Limb (tissue), 2 donors: ENCODE measurements around the gene VMP1.

Source experiments
- DNase-seq, 2 donors: peaks; one replicate each; pipeline ENCODE4 v3.0.0-alpha.2; 2016; ENCODE audit errors: extremely low spot score in 2 of 2

VMP1 gene

DNA sequence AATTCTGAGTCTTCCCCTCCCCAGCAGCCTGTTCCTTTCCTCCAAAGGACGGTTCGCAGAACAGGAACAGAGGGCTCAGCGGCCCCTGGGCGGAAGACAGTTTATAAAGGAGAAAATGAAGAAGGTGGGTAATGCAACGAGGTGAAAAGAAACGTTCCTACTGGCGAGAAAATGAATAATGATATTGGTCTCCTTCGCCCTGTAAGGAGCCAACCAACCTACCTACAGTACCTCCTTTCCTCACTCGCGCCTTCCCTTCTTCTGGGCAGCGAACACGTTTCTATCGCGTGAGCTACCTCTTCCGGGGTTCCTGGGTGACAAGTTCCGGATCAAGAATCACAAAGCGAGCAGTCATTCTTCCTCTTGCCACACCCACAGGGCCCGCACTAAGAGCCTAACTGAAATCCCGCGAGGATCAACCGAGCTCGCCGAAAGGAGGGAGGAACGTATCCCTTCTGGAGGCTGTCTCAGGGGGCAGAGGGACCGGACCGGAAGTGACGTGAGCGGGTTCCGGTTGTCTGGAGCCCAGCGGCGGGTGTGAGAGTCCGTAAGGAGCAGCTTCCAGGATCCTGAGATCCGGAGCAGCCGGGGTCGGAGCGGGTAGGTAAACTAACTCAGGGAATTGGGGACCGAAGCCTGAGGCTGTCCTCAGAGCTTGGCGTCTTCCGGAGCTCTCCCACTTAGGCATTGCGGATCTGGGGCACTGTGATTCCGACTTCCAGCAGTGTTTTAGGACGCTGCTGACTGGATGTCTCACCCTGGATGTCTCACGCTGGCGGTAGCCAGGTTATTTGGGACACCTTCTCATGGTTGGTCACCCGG, at the start of gene VMP1, which contains the start of gene PTRH2:
Gene VMP1, plus strand, starts transcription at position 506 of the 822 bp plus-strand sequence. CDS start 23,793 bp downstream, outside the sequence.
Gene PTRH2, minus strand, starts transcription at position 282 of the 822 bp plus-strand sequence. CDS start 9,452 bp downstream, outside the sequence.
- DNase-seq, result peak; percentile 96 to 99

DNA sequence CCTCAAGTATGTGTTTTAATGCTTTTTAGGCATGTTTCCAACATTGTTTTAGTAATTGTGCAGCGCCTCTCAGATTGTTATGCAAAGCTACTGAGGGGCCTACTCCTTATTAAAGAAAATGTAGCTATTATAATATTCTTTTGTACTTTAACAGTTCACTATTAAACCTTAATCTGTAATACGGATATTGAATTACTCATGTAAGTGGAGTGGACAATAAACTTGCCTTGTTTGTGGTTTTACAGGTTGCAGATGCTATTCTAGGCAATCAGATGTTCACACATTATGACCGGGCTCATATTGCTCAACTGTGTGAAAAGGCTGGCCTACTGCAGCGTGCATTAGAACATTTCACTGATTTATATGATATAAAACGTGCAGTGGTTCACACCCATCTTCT, 41.2 kb upstream of the VMP1 start:
- DNase-seq, result no peak

DNA sequence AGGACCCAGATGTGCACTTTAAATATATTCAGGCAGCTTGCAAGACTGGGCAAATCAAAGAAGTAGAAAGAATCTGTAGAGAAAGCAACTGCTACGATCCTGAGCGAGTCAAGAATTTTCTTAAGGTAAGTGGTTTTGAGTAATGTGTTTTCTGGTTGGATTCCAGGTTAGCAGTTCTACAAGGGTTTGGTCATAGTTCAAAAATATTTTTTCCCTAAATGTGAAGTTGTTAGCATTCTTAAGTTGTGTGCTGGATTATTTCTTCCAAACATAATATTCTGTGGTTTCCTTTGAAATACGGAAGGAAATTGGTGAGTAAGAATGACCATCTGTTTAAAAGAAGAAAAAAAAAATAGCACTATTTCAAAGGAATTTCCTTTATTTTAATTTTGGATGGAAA, 38.6 kb upstream of the VMP1 start:
- no peak for DNase-seq

DNA sequence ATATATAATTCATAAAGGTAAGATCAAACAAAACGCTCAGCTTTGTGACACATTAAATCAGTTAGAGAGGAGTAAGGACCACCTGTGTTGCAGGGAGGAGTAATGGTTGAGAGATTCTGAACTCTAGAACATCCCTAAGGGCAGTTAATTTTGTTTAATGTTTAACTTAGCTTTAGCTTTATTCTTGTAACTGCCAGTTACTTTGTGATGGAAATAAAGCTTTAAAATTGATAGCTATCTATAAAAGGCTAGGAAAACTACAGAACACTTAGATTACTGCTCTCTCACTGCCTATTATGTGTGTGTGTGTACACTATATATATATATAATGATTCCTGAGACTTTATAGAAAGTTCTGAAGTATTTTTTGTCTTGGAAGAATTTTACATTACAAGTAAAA, 38.0 kb upstream of the VMP1 start:
- DNase-seq, result no peak

DNA sequence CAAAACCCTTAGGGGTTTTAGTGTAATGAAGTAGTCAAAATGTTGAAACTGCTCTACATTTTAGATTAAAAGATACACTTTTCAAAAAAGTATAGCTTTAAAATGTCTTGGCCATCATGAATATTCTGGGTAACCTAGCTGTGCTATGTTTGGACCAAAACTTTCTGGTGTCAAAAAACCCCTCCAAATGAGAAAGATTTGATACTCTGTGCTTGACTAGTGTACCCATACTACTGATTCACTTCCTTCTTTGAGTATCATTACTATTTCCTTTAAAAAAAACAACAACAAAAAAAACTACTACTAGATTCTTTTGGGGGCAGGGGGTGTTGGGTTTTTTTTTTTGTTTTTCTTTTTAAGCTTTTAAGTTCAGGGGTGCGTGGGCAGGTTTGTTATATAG, 37.5 kb upstream of the VMP1 start:
- no peak for DNase-seq

DNA sequence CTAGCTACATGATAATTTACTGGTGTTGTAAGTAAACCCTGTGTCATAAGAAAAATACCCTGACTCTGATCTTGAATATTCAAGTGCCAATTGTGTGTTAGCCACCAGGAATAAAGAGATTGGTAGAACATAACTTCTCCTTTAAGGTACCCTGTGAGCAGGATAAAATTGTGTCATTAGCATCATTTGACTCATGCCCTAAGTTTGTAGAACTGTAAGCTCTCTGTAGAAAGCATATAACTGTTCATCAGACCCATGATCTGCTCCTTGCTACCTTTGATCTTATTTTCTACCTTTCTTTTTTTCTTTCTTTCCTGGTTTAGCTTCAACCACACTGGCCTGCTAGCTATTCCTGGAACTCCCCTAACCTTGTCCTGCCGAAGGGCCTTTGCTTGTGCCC, 36.1 kb upstream of the VMP1 start:
- no peak for DNase-seq

DNA sequence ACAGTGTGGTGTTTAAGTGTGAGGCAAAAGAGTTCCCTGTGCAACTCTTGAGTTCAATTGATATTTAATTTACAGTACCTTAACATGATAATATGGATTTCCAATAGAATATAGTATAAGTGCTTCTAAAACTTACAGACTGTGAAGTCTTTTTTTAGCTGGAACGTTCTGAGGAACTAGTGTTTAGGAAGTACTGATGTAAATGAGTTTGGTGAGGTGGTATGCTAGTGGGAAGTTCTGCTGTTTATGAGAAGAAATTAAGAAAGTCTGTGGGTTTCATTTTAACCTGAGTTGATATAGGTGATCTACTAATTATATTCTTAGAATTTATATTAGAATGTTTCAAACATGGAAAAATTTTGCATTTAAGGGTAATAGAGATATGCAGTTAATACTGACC, 32.2 kb upstream of the VMP1 start:
- DNase-seq, result no peak

DNA sequence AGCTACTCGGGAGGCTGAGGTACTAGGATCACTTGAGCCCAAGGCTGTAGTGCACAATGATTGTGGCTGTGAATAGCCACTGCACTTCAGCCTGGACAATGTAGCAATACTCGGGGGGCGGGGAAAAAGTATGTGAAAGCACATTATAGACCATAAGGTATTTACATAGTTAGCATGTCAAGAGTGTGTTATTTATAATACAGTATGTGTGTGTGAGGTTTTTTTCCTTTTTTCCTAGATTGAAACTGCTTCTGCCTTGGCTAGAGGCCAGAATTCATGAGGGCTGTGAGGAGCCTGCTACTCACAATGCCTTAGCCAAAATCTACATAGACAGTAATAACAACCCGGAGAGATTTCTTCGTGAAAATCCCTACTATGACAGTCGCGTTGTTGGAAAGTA, 30.7 kb upstream of the VMP1 start:
- no peak for DNase-seq

DNA sequence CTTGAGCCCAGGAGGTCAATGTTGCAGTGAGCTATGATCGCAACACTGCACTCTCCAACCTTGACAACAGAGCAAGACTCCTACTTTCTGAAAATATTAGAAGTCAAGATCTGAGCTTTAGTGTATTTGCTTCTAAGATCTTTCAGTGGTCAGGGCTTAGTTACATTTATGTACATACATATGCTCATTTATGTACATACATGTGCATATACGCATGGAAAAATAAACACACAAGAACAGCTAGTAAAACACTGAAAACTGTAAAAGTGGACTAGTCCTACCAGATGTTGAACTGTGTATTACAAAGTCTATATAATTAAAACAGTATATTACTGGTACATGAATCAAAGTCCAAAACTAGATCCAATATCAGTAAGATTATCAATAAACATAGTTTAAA, 28.5 kb upstream of the VMP1 start:
- DNase-seq, result no peak

DNA sequence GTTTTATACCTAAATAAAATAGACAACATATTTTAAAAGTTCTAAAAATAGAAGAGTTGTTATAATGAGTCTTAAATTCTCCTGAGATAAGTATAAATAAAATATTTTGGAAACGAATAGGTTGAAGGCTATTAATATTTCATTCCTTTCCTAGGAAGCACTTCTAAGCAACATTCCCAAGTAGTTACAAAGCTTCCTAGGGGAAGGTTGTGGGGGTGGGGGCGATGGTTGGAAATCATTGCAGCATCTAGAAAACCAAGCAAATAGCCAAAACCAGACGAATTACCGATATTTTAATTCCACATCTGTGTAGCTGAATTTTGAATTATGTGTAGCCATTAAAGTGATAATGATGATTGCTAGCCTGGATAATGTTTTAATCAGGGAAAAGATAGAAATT, 27.1 kb upstream of the VMP1 start:
- no peak for DNase-seq

DNA sequence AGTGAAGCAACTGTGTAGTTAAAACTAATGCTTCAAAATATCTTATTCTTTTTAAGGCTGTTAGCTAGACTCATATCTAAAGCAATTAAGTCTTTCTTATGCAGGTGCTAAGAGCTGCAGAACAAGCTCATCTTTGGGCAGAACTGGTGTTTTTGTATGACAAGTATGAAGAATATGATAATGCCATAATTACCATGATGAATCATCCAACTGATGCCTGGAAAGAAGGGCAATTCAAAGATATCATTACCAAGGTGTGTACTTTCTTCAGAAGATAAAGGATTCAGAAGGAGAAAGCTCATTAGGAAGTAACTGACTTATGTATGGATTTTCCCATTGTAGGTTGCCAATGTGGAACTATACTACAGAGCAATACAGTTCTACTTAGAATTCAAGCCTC, 24.2 kb upstream of the VMP1 start:
- DNase-seq, result no peak

DNA sequence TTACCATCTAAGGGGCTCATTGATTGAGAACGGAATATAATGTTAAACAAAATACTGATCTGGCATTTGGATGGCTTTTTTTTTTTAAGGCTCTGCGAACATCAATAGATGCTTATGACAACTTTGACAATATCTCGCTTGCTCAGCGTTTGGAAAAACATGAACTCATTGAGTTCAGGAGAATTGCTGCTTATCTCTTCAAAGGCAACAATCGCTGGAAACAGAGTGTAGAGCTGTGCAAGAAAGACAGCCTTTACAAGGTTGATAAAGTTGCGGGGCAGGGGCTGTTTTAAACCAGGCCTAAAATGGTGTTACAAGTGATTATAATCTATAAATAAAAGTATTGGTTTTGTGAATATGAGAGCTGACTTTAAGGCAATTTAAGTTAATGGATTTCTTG, 22.5 kb upstream of the VMP1 start:
- DNase-seq, result no peak

DNA sequence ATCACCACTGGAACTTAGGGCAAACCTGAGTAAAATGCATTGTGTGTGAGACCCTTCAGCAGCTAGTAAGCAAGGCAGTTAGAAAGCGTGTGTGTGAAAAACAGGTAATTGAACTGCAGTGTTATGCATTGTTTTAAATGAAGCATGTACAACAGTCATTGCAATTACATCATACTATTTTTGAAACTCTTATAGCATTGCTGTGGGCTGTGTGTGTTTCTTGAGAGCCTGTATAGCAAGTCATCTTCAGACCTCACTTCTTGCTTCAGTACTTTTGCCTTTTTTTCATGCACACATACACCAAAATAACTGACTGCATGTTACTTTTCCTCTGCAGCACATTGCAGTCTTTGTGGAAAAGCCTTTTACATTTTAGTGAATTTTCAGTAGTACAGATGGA, 19.4 kb upstream of the VMP1 start:
- DNase-seq, result no peak

DNA sequence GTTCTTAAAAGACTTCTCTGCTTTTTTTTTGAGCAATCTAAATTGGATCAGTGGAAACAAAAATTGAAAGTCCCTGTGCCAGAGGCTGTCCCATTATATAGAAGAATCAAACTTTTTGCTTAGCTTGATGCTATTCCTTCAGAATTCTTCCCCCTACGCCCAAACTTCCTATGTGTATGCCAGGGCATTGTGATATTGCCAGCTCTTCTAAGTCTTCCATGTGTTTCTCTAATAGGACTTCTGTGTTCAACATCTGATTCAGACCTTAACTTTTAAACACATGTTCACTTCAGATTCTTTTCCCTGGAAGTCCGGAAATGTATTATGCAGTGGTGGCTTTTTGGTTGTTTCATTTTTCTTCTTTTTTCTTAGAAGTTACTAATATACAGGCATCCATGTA, 19.0 kb upstream of the VMP1 start:
- no peak for DNase-seq

DNA sequence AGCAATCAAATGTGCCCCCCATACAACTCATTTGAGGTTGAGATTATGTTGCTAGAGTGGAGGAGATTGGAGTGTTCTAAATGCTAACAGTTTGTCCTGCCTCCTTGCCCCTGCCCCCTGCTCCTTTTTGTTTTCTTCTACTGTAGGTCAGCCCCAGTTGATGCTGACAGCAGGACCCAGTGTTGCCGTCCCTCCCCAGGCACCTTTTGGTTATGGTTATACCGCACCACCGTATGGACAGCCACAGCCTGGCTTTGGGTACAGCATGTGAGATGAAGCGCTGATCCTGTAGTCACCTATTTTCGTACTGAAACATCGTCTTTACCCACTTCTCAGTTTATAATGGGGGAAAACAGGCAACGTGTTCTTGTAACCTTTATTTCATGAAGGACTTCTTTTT, 13.9 kb upstream of the VMP1 start:
- no peak for DNase-seq

DNA sequence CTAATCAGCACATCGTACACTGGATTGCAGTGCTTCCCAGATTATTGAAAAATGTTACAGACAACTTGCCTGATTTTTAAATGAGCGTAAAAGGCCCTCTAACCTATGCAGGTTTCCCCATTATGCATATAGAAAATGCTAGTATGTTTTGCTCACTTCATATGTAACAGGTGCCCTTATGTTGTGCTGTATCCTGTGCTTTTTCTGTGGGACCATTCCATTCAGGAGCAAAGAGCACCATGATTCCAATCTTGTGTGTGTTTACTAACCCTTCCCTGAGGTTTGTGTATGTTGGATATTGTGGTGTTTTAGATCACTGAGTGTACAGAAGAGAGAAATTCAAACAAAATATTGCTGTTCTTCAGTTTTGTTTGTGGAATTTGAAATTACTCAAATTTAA, 13.1 kb upstream of the VMP1 start:
- DNase-seq, result no peak

DNA sequence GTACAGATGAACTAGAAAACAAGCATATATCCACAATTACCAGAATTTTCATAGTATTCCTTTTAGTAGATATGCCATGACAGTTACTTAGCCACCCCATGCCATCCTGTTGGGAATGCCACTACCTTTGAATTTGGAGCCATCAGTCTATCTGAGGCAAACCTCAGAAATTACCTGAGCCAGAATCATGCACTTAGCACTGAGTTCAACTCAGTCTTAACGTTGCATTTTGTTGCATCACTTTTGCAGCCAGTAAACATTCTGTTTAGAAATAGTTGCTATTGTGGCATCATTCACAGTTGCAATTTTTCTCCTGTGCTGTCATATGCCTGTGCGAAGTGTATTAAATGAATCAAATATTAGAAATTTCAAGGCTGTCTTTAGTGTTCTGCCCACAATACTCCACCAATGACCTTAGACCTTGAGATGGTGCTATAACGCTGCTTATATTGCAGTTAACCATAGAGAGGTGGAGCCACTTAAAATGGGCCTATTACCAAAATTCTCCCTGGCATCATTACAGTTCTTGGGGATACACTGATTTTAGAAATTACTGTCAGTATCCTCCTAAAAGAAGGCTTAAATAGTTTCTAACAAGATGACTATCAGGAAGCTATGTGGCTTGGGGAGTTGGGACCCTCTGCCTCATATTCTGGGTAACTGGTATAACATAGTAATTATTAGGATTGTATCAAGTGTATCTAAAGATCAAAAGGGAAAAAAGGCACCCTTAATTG, 11.3 kb upstream of the VMP1 start:
- DNase-seq, result no peak

DNA sequence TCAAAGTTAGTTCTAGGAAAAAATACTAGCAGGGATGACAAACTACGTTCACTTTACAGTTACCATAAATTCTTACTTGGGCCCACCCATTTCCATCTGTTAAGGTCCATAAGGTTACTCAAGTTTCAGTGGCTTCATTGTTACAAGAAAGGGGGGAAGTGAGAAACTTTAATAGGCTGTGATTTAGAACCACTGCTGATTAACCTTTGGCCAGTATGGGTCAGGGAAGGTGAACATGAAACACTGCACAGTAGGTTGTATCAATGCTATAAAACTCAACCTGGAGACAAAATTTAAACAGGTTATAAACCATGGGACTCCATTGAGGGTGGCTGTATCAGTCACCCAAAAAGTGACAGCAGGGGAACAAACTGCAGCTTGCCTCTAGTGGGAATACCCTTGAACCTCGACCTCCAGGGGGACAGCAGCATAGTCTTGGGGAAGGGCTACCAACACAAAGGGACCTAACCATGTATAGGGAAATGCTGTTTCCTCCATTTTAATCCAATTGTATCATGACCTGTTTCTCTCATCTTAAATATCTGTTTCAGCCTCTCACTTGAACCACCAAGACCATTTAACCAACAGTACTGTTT, 10.7 kb upstream of the VMP1 start:
- no peak for DNase-seq

DNA sequence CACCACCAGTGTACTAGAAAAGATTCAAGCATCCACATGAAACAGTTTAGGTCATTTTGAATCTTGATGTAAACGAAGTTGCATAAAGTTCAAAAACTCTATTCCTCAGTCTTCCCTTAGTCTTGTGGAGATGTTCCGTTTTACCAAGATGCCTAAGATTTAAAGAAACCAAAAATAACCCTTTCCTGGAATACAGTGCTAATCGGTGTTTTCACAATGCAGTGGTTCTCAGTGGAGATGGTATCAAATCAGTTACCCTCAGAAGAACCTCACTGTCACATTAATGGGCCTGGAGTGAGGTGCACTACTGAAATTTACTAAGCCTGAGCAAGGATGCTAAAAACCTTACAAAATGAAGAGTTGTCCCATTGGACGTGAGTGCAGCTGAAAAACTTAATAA, 9.3 kb upstream of the VMP1 start:
- no peak for DNase-seq

DNA sequence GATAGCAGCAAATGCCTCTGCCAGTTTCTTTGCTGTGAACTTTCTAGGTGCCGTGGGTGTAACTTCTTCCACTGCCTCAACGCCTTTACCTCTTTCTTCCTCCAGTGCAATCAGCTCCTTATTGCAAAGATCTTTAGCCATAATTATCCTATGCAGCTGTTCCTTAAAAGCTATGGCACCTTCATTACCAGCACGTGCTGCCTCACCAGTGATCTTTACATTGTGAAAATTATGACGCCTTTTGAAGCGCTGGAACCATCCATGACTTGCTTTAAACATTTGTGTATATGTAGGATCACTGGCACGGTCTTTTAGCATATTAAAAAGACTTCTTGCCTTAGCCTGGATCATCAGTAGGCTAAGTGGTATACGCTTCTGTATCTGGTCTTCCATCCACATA, 8.2 kb upstream of the VMP1 start:
- no peak for DNase-seq

DNA sequence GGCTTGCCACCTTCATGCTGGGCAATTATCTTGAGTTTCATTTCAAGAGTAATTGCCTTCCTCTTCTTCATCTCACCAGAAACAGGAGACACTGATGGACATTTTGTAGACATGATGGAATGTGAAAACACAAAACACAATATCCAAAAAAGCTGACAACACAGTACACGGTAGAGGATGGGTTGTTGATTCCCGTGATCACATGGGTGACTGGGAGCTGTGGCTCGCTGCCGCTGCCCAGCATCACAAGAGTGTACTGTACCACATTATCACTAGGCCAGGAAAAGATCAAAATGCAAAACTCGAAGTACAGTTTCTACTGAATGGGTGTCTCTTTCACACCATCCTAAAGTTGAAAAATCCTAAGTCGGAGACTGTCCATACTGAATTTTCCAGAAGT, 7.7 kb upstream of the VMP1 start:
- DNase-seq, result no peak

DNA sequence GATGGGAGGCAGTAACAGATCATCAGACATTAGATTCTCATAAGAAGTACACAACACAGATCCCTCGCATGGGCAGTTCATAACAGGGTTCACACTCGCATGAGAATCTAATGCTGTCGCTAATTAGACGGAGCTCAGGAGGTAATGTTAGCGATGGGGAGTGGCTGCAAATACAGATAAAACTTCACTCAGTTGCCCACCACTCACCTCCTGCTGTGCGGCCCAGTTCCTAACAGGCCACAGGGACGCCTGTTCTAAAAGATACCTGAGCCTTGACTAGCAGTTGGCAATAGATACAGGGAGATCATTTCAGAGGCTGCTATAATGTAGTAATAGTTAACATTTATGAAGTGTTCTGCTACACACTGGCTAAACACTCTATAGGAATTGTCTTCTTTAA, 5.2 kb upstream of the VMP1 start:
- DNase-seq, result no peak
